ENCODE data around the gene TMED4.

Gene TMED4

DNA sequence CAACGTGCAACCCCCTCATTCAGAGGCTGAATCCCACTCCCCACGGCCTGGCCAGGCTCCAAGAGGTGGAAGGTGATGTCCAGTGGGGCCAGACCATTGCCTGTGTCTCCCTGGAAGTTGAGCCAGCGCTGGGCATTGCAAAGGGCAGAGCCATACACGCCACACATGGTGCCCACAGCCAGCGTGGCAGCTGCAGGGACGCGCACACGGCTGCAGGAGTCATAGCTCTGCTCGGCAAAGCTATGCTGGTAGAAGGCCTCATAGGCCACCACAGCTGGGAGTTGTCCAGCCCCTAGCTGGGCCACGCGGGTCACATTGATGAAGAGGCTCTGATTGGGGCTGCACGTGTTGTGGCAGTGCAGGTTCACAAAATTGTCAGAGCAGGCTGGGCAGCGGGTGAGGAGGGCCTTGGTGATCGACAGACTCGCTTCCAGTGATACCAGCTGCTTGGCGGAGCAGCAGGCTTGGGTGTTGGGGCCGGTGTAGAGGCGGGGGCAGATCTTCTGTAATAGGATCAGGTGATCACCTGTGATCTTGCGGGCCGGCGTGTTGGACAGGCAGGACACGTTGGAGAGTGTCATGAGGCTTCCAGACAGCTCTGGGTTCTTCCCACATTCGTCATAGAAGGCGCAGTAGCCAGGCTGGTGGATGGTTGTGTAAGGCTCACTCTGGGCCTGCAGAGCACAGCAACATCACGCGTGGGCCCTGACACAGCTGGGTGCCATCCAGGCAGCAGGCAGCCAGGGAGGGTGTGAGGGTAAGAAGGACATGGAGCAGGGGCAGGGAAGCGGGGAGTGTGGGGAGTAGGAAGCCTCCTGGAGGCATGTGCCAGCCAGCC lies 42.1 kb downstream of the TMED4 start:
- DNase-seq = no peak

DNA sequence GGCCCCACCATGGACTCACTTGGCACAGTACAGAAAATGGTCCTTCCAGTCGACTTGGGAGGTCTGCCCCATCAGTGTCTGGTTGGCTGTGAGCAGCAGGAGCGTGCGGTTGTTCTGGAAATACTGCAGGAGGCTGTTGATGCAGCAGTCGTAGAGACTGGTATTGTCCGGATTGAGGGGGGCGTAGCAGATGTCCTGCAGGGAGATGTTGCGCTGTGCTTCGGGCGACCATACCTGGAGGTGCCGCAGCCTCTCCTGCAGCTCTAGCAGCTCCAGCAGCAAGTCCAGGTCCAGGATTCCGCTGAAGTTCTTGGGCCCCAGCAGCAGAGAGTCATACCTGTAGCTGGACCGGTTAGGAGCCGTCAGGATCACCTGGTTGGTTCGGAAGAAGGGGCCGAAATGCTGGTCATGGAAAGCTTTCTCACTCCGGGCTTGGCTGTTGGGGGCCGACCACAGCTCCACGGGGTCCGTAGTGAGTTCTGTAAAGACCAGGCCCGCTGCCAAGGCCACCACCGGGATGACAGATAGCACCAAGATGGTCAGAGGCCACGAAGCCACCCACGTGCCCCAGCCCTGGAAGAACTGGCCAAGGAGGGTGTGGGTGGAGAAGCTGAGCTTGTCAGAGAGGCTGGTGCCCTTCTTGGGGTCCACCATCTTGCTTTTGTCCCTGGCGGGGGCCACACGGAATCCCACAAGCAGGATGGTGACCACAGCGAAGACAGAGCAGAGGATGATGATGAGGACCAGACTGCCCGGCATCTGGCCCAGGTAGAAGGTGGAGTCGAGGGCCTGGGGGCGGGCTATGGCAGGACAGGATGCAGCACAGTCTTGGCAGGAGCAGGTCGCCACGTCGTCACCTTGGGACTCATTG lies 43.0 kb downstream of the TMED4 start:
- no peak for DNase-seq

DNA sequence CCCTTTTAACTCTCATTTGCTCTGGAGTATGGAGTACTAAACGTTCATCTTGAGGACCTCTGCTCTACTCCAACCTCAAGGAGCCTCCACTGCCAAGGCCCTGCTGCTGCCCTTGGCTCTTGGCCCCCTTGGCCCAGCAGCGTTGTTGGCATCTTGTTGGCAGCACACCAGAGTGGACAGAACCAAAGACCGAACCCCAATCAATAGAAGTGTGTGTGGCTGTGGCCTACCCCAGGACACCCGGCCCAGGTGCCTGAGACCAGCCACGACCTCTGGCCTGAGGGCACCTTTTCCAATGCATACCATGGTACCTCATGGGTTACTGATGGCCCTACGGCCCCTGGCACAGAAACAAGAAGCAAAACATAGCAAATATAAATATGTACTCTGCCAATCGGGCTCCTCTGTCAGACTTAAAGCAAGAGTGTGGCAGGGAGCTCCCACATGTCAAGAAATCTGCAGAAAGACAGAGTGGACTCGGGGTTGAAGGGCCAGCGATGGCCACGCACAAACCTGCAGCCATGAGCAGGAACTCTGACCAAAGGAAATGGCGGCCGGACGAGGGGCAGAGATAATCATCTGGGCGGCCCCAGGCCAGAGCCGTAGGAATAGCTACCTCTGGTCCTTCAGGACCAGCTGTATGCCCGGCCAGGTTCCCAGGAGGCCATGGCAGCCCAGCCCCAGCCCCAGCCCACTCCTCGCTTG lies 43.8 kb downstream of the TMED4 start:
- no peak for DNase-seq

DNA sequence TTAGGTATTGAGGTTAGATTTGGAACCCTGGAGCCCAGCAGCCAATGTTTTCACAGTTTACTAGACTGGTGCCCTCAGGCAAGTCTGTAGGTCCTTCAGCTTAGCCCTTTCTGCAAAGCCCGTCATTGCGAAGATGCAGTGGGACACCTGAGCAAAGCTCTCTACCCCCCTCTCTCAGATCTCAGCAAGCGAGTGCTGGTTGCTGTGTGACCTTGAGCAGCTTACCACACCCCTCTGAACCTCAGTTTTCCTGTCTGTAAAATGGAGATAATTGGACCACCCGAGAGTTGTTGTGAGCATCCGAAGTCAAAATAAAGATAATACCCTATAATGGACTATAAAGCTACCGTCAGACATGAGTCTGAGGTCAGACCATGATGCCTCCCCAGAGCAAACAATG lies 44.6 kb downstream of the TMED4 start:
- no peak for DNase-seq

DNA sequence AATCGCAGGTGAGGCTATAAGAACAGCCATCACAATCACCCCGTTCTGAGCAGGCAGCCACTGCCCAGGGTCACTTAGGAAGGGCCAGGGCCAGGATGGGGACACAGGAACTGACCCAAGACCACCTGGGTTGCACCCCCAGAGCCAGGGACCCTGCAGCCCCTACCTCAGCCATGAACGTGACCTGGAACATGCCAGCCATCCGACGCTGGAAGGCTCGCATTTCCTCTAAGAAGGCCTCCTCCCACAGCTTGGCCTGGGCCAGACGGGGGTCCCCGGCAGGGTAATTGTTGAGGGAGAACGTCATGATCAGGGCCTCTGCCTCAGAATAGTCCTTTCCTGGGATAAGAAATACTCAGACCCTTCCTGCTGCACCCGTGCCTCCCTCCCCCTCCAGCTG lies 45.9 kb downstream of the TMED4 start:
- no peak for DNase-seq

DNA sequence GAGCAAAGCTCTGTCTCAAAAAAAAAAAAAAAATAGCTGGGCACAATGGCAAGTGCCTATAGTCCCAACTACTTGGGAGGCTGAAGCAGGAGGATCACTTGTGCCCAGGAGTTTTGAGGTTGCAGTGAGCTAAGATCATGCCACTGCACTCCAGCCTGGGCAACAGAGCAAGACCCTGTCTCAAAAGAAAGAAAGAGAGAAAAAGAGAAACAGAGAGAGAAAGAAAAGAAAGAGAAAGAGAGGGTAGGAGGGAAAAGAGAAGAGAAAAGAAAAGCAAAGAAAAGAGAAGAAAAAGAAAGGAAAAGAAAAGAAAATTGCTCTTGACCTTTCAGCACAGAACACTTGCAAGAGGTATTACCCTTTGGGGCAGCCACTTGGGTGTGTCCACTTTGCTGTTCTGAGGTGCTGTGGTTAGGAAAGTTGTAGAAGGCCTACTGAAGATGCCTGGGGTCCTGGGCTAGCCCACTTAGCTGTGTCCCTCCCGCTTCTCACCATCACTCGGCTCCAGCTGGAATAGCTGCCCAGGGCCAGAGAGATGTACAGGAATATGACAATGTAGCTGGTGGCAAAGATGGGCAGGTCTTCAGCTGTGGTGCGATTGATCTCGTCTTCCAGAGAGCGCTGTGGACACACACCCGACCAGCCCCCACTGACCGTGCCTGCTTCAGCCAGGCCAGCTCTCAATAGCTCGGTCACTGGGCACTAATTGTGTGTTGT lies 46.5 kb downstream of the TMED4 start:
- DNase-seq = no peak

DNA sequence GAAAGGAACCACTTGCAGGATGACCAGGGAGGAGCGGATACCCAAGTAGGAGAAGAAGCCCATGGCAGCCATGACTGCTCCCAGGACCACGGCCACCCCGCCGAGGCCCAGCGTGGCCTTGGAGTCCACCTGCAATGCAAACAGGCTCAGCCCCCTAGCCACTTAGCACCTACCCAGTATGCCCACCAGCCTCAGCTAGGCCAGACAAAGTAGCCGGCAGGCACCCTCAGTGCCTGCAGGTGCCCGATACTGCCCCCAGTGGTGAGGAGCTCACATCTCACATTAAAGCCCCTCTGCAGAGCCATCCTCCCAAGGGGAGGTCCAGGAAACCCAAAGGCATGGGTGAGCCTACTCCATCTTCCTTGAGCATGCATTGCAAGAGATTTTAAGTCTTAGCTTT lies 47.5 kb downstream of the TMED4 start:
- no peak for DNase-seq

DNA sequence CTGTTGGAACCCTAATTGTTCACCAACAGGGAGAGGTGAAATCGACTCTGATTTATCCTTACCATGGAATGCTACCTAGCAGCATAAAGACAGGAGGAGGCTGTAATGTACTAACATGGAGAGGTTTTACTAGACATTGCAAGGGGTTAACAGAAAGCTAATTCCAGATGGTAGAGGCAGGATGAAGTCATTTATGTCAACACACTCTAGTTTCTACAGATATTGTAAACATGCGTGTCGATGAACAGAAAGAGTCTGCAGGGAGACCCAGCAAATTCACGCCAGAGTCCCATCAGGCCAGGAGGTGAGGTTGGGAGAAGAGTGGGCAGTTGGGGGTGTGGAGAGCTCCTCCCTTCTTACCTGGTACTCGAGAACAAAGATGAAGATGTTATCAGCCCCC lies 47.9 kb downstream of the TMED4 start:
- DNase-seq = no peak

DNA sequence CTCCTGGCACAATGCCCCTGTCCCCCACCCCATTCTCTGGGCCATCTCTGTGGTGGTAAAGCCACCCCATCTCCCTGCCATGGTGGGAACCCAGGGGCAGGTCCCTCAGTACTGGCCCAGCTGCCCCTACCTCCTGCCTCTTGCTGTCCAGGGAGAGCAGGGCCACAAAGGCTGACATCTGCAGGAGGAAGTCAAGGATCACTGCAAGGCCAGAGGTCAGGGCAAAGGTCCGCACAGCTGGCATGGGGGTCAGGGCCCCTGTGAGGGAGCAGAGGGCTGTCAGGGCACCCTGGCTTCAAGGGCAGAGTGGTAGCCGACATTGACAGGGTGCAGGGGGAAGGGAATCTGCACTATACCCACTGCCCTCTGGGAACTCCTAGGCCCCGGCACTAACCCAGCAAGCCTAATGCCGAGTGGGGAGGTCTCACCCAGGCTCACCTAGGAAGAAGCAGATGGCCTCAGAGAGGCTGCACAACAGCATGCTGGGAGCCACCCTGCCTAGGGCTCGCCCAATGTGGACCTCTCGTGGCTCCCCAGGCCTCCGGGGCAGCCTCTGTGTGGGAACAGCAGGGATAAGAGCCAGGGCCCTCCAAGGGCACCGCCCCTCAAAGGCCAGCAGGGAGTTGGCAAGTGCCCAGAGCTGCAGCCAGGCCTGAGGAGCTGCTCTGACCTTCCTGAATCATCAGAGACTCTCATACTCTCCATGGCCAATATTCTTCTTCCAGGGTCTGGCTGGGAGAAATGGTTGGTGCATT lies 48.6 kb downstream of the TMED4 start:
- DNase-seq = no peak

DNA sequence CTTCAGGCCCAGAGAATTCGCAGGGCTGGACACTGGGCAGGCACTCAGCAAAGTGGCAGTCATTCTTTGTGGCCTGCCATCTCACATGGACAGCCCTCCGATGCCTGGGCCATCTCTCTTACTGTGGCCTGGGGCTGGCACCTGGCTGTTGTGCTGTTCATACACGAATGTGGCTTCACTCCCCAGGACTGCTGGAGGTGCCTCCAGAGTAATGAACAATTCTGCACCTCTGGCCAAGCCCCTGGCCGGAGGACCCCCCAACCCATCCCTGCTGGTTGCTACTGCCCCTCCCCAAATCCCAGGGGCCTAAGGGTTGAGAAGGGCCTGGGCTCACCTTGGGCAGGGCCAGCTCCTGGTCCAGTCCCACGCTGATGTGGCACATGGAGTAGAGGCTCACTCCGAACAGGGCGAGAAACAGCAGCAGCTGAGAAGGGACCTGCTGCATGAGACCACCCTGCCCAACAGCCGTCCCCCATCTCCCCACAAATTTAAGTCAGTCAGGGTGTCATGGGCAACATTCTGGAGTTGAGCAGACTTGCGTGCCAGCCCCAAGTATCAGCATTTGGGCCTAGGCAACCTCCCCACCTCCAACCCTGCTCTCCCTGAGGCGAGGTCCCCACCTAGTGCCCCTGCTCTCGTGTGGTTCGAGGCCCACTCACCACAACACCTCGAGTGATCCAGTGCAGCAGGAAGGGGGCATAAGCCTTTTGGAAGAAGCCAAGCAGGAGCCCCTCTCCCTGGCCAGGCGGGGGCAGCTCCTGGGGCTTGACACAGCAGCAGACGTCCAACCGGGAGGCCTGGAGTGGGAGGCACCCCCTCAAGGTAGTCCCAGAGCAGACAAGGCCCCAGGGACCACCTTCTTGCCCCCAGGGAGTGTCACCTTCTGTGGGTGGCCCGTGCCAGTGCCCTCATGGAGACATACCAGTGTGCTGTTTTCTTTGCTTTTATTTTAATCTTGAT lies 50.3 kb downstream of the TMED4 start:
- no peak for DNase-seq

DNA sequence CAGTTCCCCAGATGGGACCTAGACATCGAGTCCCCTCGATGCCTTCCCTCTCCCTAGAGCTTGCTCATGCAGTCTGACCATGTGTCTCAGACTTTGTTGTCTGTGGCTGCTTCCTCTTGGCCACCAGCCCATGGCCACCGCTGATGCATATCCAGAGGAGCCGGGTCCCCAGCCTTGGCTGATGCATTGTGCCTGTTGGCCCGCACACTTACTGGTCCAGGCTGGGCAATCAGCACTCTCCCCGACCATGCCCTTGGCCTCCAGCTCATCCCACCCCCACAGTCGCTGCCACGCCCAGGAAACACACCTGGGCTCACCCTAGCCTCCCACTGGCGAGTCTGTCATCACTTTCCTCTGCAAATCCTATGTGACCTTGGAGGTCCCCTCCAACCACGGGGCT lies 51.0 kb downstream of the TMED4 start:
- DNase-seq = no peak

Measured in left hindlimb (tissue), 1 donor.